HG03342 (cell line): Measurements from ENCODE around the gene KLHL6.
"Not testable (repeated sequence)": the region's sequence is repeated elsewhere in the genome, so short reads cannot be mapped to it uniquely, and the experiment has no call there.

ENCODE experiments used
- ATAC-seq: cut with Tn5 transposase; IDR thresholded peaks from one replicate; pipeline ENCODE4 v1.9.1; 2021; ENCODE audit warnings: mild to moderate bottlenecking, moderate library complexity; ENCODE audit not compliant: unreplicated experiment

The KLHL6 gene

DNA sequence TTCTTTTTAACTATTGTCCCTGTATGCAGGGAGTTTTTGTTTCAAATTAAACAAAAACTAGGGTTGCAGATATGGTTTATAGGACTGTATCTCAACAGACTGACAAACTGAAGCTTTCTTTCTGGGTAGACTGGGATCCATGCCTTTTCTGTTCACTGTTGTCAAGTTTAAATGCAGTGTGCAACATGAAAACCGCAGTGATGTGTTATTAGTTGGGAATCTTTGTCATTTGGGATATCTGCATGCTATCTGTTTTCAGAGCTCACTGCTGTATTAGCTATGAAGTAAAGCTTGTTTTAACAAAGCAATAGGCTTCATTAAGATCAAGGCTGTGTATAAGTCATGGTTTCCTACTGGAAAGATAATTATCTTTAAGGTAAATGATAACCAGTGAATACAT is 105.7 kb downstream of the KLHL6 start:
- no peak for ATAC-seq

DNA sequence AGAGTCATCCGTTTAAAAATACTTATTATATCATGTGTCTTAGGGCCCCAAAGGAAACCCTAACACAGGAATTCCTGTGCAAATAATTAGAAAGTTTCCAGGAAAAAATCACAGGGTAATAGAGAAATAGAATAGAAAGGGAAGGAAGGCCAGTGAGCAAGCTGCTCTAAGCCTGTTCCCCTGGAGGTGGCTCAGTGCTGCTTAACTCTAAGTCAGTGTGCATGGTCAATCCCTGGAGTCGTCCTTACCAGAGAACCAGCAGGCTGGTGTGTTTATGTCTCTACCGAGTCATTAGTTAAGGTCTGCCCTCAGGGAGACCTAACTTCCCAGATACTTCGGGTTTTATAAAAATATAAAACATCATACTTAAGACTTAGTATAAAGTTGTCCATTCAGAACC is 106.1 kb downstream of the KLHL6 start:
- ATAC-seq: no peak

DNA sequence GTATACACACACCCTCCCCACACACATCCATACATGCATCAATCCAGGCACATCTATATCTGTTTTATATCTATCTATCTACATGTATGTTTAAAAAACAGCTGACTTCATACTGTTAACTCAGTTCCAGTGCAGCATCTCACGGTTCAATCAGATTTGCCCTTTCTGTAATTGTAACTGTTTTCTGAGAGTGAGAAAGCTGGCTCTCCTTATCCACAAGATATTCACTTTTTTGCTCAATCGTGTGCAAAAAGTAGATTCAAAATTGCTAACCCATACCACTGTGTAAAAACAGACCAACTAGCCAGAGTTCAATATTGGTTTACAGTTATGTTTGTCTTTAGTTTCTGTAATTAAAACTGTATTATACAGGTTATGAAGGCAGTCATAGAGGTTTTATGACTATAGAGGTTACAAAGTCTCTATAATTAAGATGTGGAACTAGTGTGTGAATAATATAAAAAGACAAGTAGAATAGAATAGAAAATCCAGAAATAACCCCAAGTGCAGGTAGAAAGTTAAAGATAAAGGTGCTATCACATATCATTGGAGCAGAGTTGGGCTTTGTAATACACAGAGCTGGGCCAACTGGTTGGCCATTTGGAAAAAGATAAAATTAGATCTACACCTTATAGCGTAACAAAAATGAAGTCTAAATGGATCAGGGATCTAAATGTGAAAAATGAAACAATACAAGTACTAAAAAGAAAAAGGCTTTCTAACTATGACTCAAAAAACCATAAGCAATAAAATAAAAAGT is 107.0 kb downstream of the KLHL6 start:
- no peak for ATAC-seq

DNA sequence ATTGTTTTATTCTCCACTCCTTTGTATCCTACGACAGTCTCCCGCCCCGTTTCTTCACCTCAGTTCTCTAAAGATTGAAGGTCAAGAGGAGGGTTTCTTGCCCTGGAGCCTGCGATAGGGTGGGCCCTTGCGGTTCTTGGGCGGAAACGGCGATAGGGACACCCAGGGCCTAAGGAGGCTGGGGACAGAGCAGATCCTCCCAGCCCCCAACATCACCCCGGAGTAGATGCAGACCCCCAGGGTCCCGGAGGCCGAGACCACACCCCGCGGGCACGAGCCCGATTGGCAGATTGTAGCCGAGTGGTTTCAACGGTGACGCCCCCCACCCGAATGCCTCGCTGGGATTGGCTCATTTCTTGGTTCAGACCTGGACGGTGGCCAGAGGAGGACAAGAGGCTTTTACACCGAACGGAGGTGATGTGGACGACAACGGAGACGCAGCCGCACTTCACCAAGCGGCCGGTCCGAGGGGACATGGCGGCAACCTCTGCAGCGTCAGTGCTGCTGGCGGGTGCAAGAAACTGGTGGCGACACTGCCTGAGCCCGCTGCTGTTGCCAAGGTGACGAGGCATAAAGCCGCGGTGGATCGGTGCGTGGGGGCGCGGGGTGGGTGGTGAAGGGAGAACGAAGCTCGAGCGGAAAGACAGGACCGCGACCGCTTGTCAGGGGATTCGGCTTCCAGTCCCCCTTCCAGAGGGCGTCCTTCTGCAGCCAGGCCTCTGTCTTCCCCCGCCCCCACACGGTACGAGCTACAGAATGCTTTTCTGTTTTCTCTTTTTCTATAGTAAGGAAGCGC is 108.1 kb downstream of the KLHL6 start:
- peak; percentile 82 for ATAC-seq

DNA sequence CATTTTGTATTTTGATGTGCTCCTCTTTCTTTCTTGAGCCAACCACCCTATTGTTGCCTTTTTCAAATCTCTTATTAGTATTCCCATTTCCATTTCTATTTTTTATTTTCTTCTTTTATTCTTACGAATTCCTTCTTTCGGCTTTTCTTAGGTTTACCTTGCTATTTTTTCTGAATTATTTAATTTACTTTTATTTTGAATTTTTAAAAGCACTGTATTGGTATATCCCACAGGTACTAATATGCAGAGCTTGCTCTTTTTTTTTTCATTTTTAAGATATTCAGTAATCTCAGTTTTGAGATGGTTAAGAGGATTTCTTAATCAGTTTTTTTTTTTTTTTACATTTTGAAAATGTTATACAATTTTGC is 108.7 kb downstream of the KLHL6 start:
- no peak for ATAC-seq

DNA sequence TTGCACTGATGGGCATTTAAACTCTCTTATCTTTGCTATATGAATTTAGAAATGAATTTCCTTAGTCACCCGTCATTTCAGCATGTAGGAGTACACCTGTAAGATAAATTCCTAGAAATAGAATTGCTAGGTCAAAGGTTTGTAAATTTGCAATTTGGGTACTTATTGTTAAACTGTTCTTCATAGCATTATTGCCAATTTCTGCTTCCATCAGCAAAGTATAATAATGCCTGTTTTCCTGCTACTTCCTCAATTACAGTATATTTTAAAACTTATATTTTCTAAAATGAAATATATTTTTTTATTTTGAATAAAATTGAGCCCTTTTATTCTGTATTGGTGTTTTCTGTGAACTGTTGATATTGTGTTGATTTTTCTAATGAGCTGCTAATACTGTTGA is 110.8 kb downstream of the KLHL6 start:
- no peak for ATAC-seq

DNA sequence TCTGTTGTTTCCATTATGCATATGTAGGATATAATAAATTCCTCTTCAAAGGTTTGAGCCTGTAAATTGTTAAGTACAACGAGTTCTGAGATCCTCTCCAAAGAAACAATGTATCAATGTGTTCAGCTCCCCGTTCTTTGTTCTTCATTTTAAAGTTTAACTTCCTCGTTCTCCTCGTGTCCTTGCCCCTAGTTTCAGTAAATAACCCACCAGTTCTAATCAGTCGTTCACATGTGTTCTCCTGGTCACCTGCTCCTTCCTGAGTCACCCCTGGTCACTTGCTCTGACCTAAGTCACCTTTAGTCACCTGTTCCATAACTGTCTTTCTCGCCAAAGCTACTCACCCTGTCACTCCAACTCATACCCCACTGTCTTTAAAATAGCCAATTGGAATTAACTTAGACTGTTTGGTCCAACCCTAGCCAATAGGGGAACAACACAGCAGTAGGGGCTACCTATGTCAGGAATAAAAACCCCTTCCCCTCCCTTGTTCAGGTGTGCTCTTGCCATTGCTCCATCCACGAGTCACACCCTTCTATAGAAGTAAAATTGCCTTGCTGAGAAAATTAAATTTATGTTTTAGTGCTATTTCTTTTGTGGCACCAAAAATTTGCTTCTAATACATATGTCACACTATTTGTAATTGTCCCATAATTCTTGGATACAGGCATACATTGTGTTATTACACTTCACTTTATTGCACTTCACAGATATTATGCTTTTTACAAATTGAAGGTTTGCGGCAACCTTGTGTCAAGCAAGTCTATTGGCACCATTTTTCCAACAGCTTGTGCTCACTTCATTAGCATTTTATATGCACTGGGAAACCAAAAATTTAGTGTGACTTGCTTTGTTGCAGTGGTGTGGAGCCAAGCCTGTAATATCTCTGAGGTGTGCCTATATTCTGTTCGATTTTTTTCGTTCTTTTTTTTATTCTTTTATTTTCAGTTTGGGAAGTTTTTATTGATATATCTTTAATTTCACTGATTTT is 111.8 kb downstream of the KLHL6 start:
- ATAC-seq: no peak

DNA sequence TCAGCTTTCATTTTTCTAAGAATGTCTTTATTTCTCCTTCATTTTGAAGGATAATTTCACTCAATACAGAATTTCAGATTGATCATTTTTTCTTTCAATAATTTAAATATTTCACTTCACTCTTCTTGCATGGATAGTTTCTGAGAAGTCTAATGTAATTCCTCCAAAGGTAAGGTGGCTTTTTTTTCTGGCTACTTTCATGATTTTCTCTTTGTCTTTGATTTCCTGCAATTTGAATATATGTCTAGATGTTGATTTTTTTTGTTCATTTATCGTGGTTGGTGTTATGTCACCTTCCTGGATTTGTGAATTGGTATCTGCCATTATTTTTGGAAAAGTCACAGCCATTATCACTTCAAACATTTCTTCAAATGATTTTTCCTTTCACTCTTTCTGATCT is 112.5 kb downstream of the KLHL6 start:
- ATAC-seq: no peak

DNA sequence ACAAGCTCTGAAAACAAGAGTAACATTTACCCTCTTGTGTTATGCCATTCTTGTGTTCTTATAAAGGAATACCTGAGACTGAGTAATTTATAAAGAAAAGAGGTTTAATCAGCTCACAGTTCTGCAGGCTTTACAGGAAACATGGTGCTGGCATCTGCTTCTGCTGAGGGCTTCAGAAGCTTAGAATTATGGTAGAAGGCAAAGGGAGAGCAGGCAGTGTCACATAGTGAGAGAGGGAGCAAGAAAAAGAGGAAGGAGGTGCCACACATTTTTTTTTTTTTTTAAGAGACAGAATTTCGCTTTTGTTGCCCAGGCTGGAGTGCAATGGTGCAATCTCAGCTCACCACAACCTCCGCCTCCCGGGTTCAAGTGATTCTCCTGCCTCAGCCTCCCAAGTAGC is 115.0 kb downstream of the KLHL6 start:
- ATAC-seq: not testable (repeated sequence)

DNA sequence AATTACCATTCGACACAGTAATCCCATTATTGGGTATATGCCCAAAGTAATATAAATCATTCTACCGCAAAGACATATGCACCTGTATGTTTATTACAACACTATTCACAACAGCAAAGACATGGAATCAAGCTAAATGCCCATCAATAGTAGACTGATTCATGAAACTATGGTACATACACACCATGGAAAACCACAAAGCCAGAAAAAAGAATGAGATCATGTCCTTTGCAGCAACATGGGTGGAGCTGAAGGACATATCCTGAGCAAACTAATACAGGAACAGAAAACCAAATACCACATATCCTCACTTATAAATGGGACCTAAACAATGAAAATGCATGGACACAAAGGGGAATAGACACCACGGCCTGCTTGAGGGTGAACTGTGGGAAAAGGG is 116.0 kb downstream of the KLHL6 start:
- ATAC-seq: no peak

DNA sequence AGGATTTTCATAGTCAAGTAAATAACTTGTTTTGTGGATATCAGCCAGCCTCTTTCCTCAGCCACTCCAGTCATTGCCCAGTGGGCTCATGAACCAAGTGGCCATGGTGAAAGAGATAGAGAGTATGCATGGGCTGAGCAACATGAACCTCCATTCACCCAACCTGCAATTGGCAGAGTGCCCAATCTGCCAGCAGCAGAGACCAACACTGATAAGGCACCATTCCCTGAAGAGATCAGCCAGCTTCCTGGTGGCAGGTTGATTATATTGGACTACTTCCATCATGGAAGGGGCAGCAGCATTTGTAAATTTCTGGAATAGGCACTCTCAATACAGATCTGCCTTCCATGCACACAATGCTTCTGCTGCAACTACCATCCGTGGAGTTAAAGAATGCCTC is 116.8 kb downstream of the KLHL6 start:
- ATAC-seq: no peak

DNA sequence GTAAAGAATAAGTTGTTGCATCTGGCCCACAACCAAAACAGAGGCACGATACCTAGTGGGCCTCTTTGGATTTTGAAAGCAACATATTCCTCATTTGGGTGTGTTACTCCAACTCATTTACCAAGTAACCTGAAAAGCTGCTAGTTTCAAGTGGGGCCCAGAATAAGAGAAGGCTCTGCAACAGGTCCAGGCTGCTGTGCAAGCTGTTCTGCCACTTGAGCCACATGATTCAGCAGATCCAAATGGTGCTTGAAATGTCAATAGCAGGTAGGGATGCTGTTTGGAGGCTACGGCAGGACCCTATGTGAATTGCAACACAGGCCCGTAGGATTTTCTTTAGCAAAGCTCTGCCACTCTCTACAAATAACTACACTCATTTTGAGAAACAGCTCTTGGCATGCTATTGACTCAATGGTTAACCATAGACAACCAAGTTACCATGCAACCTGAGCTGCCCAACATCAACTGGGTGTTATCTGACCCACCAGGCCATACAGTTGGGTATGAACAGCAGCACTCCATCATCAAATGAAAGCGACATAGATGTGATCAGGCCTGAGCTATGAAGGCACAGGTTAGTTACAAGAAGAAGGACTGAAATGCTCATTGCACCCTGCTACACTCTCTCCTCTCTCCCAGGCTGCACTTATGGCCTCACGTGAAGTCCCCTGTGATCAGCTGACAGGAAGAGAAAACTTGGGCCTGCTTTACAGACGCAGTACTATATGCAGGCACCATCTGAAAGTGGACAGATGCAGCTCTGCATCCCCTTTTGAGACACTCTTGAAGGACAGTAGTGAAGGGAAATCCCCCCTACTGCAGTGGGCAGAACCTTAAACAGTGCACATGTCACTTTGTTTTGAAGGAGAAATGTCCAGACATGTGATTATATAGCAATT is 117.6 kb downstream of the KLHL6 start:
- no peak for ATAC-seq
